GM12865 (cell line): ENCODE data around the gene NTN4.

Source experiments
- DNase-seq: peaks from one replicate; pipeline ENCODE4 v3.0.0; 2010; ENCODE audit warnings: low read depth
- H3K4me3 ChIP-seq: 2 replicates; pipeline ENCODE4 v1.5.1; 2011; ENCODE audit warnings: mild to moderate bottlenecking, low read depth, low read length, control low read depth
- CTCF ChIP-seq: IDR thresholded peaks from 2 replicates; pipeline ENCODE4 v1.5.1; 2011; ENCODE audit warnings: low read length, control low read depth, low read depth, inconsistent platforms; ENCODE audit not compliant: insufficient read depth; ENCODE audit errors: missing control alignments

NTN4 gene

DNA sequence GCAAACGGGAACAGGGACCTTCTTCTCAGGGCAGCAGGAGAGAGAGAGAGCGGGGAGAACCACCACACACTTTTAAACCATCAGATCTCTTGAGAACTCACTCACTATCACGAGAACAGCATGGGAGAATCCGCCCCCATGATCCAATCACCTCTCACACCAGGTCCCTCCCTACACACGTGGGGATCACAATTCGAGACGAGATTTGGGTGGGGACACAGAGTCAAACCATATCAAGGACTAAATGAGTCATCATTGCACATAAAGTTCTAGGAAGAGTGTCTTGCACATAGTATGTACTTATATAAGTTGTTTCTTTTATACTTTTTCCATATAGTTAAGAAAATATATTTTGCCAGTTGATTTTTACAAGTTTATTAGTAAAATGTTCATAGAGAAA is 17.6 kb upstream of the NTN4 start:
- no peak for DNase-seq
- no peak overlapping the region for H3K4me3 ChIP-seq
- no peak for TF ChIP-seq CTCF

DNA sequence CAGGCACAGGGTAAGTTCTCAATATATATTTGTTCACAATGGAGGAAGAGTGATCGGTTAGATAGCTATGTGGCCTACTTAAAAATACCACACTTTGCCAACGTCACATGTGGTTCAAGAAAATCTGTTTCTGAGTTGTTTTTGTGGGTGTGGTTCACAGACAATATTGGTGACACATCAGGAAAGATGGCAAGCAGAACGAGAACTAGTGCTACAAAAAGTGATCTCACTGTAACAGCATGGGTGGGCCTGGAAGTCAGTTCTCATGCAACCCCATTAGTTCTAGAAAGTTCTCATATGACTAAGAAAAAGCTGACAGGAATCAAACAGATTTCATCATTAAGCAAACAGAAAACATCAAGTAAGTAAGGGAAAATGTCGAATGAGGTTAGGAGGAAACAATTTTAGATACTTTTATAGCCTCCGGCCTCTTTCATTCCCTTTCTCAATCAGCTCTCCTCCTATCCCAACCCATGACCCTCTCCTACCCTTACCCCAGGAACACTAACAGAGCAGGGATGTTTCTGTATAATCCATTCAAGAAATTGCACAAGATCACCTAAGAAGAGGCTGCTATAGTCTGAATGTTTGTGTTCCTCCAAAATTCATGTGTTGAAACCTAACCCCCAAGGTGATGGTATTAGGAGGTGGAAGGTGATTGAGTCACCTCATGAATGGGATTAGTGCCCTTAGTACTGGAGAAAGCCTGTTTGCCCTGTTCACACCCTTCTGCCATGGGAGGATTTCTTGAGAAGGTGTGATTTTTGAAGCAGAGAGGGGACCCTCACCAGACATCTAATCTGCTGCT is 15.5 kb upstream of the NTN4 start:
- no peak overlapping the region for H3K4me3 ChIP-seq
- no peak for TF ChIP-seq CTCF
- no peak for DNase-seq

DNA sequence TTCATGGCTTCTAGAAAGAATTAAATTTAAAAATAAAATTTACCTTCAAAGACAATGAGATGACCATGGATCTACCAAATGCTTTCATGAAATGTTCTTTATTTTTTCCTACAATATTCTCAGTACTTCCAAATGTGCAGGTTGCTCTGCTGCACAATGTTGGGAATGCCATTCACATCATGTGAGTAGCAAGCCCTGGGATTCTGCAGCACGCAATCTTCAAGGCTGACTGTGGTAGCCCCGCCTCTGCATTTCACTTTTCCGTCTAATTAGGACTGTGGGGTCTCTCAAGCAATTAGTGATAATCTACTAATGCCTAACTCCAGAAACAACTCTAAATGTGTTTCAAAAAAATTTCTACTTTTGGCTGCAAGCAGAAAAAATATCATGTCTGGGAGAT is 13.7 kb upstream of the NTN4 start:
- no peak for DNase-seq
- no peak overlapping the region for H3K4me3 ChIP-seq
- TF ChIP-seq CTCF = no peak

DNA sequence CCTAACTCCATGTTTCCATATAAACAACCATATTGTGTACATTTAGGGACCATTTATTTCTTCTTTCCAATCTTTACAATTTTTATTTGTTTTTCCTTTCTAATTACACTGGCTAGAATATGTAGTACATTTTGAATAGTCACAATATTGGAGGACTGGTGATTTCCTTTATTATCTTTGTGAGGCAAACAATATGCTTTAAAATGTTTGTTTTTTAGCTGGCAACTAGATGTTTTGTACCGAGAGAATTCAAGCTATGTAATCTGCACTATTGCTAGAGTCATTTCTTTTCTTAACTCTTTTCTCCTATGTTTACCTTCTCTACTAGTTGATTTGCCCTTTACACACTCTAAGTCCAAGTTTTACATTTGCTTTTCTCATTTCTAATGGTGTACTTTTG is 13.3 kb upstream of the NTN4 start:
- TF ChIP-seq CTCF = no peak
- no peak for DNase-seq
- H3K4me3 ChIP-seq = no peak overlapping the region

DNA sequence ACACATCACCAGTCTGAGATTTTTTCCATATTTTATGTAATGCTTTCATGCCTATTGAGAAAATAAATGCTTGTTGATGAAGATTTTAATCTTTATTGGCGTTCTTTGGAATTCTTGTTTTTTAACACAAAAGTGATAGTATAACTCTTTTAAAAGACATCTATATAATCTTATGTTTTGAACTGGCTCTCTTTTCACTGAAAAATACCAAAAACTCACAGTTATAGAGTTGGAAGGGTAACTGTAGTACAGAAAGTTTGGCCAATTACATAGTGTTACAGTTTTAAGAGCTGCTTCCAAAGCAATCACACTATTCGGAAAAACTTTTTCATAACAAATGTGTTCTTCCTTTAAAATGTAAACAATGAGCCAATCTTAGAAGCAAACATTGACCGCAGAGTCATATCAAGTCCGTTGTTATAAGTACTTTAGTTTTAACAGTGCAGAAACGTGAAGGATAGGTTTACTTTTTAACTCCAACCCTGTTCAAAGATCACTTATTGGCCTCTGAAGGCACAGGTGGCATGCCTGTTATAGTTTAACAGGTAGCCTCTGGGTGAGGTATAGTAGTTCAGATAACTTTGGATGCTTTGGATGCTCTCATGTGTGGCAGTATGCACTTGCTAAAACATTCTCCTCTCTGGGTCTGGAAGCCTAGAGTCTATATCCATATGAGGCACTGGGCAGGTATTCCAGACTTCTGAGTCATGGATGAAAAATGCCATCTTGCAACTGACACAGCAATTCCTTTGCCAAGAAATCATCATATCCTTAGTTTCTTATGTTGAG is 12.1 kb upstream of the NTN4 start:
- no peak for DNase-seq
- TF ChIP-seq CTCF = no peak
- no peak overlapping the region for H3K4me3 ChIP-seq

DNA sequence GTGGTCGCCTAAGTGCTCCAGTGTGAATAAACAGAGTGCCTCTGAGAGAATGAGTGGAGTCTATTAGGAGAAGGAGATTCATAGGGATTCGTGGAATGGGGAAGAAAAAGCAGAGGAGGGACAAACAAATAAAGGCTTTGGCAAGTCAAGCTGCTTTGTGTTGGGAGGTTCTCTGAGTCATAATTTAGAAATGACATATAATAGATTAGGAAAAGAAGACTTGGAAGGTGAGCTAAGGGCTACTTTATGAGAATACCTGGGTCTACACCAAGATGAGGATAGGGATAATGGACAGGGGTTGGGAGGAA is 6.4 kb upstream of the NTN4 start:
- DNase-seq = no peak
- TF ChIP-seq CTCF = no peak

More for the DNA sequence above, 6.4 kb upstream of the NTN4 start:
- no peak overlapping the region for H3K4me3 ChIP-seq
